Activated CD8-positive, alpha-beta memory T cell treated with anti-CD3 and anti-CD28 coated beads, Interleukin-2, amount 50 U/mL, for 1 hour (primary cell): ENCODE data around the gene ANKLE1.
"Not testable (repeated sequence)": the region's sequence is repeated elsewhere in the genome, so short reads cannot be mapped to it uniquely, and the experiment has no call there.

Experiments
- DNase-seq: peaks from one replicate; pipeline ENCODE4 v3.0.0-alpha.2; 2020; ENCODE audit errors: extremely low read depth

ANKLE1 gene

GRCh38 chr19:17246681-17247425 lies 34.8 kb upstream of the ANKLE1 start:
- no peak for DNase-seq

DNA sequence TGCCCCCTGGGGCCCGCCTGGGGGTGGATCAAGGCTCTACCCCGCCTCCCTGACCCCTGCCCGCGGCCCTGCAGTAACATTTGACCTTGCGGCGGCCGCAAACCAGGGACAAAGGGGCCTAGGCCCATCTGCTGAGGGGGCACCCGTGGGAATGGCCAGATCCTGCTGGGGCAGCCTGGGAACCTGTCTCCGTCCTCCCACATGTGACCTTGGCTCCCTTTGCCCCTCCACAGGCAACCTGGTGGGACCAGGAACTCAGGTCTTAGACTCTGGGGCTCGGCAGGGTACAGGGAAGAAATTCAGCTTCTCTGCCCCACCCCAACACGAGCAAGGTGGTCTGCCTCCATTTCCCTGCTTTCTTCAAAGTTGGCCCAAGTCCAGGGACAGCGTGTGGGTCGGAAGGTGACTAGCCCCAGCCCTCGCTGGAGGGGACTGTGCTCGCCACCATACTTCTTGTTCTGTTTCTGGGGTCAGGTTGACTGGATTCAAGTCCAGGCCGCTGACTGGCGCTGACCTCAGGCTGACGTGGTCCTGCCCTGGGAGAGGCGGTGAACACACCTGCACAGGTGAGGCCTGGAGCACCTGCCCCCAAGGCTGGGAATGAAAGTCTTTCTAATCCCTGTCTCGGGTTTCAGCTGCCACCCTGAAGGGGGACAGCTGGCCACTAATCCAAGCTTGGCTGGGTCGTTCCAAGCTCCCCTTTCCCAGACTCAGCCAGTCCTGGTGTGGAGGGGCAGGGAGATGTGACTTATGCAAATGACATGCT lies 33.5 kb upstream of the ANKLE1 start:
- no peak for DNase-seq

DNA sequence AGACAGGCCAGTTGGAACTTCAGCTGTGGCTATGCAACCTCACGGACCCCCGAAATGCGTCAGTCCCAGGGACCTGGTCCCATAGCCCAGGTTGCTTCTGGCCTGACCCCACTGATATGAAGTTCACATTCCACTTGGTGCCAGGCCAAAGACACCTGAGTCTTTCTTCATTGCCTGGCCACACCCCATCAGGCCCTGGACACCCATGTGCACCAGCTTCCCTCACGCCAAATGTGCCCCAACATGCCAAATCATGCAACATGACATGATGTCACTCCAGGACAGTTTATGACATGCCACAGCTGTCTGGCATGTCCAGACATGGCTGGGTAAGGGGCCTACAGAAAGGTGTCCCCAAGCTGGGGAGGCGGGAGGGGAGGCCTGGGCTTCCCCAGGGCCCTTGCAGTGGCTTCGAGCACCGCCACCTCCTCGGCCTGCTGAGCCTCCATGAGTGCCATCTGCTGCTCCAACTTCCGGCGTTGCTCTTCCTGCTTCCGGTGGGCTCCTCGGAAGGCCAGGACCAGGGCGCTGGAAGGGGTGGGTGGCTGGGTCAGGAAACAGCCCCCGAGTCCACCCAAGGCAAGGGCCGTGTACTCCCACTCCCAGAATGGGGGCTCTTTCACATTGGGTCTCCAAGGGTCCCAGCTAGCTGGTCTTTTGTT lies 31.7 kb upstream of the ANKLE1 start:
- no peak for DNase-seq

- no peak for DNase-seq
These were observed 27.1 kb upstream of the ANKLE1 start for GRCh38 chr19:17254636-17255035.

- DNase-seq = no peak
These were observed 26.5 kb upstream of the ANKLE1 start for GRCh38 chr19:17255150-17255621.

DNA sequence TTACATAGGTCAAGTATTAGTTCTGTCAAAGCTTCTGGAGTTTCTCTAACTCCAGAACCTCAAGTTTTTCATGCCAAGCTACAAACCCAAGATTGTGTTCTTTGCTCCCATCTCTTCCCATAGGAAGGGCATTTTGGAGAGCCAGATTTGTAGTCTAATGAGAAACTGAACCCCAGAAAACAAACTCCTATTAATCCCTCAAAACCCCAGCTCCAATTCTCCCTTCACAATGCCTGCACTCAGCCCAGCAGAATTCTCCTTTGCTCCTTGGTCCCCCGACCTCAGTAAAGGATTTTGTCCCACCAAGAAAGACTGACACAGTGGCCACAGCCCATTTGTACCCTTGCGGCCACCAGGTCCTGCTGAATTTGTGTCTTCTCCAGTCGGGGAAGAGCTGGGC lies 25.6 kb upstream of the ANKLE1 start:
- no peak for DNase-seq

GRCh38 chr19:17259118-17259780 lies 22.5 kb upstream of the ANKLE1 start:
- no peak for DNase-seq

- no peak for DNase-seq
These were observed 21.8 kb upstream of the ANKLE1 start for GRCh38 chr19:17259934-17260333.

GRCh38 chr19:17260842-17261325 lies 20.8 kb upstream of the ANKLE1 start:
- DNase-seq = peak; percentile 71

DNA sequence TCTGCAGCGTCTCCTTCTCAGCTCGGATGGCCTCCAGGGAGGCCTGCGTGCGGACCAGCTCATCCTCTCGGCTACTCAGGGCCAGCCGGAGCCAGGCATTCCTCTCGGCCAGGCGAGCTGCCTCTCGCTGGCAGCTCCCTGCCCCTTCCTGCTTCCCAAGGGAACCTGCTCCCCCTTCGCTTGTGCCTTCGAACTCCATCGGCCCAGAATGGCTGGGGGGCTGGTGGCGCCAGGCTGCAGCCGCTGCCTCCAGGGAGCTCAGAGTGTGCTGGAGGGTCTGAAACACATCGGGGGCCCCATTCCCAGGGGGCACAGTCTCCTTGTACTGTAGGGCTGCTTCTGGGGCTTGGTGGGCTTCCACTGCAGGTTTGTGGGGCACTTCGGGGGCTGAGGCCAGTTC lies 19.1 kb upstream of the ANKLE1 start:
- DNase-seq = no peak

DNA sequence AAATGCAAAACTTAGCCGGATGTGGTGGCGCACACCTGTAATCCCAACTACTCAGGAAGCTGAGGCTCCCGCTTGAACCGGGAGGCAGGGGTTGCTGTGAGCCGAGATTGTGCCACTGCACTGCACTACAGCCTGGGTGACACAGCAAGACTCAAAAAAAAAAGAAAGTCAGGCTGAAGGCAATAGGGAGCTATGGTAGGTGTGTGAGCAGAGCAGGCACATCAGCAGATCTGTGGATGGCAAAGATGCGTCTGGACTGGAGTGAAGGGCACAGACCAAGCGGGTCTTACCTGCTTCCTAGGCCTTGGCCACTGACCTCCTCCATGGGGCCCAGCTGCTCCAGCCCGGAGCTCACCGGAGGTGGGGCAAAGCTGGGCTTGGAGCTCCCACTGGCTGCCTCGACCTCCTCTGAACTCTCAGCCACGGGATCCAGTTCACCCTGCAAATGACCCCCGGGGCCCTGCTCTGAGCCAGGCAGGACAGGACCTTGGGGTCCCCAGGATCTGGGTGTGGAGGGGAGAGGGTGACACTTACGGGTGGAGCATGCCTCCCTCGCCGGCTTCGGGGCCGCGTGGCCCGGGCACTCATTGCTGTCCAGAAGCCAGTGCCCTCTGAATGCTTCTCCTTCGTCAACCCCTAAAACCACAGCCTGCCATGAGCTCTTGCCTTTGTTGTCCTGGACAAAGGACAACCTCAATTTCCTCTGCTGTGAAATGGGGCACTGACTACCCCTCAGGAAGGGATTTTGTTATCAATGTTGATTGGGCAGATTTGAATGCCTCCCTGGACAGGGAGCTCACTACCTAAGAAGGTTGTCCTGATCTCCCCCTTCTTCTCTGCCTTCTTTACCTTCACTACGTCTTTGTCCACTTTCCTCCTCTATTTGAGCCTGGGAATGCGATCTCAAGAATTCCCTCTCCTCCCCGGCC lies 17.7 kb upstream of the ANKLE1 start:
- no peak for DNase-seq

- DNase-seq = no peak
These were observed 17.1 kb upstream of the ANKLE1 start, which contains the start of gene USHBP1 for GRCh38 chr19:17264641-17264979. Gene USHBP1, minus strand, starts transcription at chr19:17264745. Its CDS starts 446 bp downstream, at chr19:17264299.

- DNase-seq = no peak
These were observed 15.7 kb upstream of the ANKLE1 start for GRCh38 chr19:17266026-17266425.

DNA sequence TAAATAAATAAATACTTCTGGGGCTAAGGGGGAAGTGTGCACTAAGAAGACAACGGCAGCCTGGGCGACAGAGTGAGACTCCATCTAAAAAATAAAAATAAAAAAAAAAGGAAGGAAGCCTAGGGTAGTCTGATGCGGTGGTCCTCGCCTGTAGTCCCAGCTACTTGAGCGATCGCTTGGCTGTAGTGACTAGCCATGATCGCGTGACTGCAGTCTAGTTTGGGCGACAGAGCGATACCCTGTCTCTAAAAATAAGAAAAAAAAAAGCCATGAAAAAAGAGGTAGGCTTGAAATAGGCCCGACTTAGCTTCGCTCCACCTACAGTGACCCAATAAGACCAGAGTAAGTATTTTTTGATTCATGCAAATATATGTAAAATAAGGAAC lies 15.1 kb upstream of the ANKLE1 start:
- DNase-seq = no peak

GRCh38 chr19:17266975-17267788 lies 14.5 kb upstream of the ANKLE1 start, which contains the start of gene BABAM1:
Gene BABAM1, plus strand, starts transcription at chr19:17267443. Its CDS starts 1,364 bp downstream, at chr19:17268807.
- peak; percentile 92 for DNase-seq

- DNase-seq = no peak
These were observed 12.9 kb upstream of the ANKLE1 start for GRCh38 chr19:17268754-17269153.

DNA sequence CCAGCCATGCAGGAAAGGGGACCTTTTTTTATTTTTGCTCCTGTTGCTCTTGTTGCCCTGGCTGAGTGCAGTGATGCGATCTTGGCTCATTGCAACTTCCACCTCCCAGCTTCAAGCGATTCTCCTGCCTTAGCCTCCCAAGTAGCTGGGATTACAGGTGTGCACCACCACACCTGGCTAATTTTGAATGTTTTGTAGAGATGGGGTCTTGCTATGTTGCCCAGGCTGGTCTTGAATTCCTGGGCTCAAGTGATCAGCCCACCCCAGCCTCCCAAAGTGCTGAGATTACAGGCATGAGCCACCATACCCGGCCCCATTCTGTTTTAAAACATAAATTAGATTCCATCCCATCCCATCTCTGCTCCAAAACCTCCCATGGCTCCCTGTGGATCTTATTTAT lies 6.8 kb upstream of the ANKLE1 start:
- DNase-seq = not testable (repeated sequence)

GRCh38 chr19:17275441-17276175 lies 6.1 kb upstream of the ANKLE1 start:
- DNase-seq = no peak

DNA sequence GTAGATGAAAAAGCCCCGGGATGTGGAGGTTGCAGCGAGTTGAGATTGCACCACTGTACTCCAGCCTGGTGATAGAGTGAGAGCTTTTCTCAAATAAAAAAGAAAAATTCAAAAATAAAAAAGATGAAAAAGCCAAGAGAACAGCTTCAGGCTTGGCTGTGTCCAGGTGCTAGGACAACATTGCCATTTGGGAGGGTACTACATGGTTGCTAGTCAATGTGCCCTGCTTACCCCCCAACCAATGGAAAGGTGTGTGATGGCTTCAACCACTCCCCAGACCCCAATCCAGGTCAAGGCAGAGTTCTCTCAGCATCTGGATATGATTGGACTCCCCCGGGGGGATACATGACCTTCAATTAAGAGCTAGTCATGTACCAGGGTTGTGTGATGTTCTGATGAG lies 2.3 kb upstream of the ANKLE1 start:
- DNase-seq = no peak
